GM12878 (cell line): ENCODE measurements around the gene COPS6. TPM values are rescaled to one million over a fixed set of nuclear protein-coding genes. Genes with fewer than 3 reads are reported as not detected.

ENCODE experiments used
- ATAC-seq: fragments of 200-7000 bp; cut with Tn5 transposase; 3 replicates; pipeline ENCODE4 v1.9.1; 2020; ENCODE audit warnings: mild to moderate bottlenecking, moderate library complexity
- BruUV-seq: library from RNA; stranded (reverse); fragments of 400-500 nt; replicated peaks from 2 replicates; lab custom pipeline; 2021; lab: Mats Ljungman, UMichigan
- CTCF ChIA-PET: fragments of 300-600 bp; sonication (Branson Sonifier 250); formaldehyde crosslinking; extraction: SDS; loops from one replicate; lab custom pipeline; 2021; ENCODE audit warnings: inconsistent platforms; lab: Yijun Ruan, JAX
- POLR2A ChIA-PET: fragments of 350-600 bp; formaldehyde crosslinking; extraction: SDS; loops from one replicate; lab custom pipeline; 2021; ENCODE audit warnings: inconsistent platforms; lab: Charles Lee
- RAD21 ChIA-PET: fragments of 300-600 bp; sonication (Branson Sonifier 250); formaldehyde crosslinking; loops from one replicate; lab custom pipeline; 2023; ENCODE audit warnings: antibody characterized with exemption; ENCODE audit not compliant: unreplicated experiment; lab: Charles Lee
- SMC1A ChIA-PET: fragments of 300-600 bp; sonication (Branson Sonifier 250); formaldehyde crosslinking; loops from one replicate; lab custom pipeline; 2023; ENCODE audit not compliant: unreplicated experiment, uncharacterized antibody; lab: Charles Lee
- DNase-seq: peaks from one replicate; pipeline ENCODE4 v3.0.0-alpha.2; 2011; ENCODE audit warnings: low read depth, low spot score
- FAIRE-seq: peaks from 3 replicates; lab custom pipeline; 2011; peaks lifted over from hg19 to GRCh38; lab: Jason Lieb, UNC
- H2AFZ ChIP-seq: 2 replicates; pipeline ENCODE4 v1.6.0; 2011; ENCODE audit warnings: low read depth, low read length, control low read depth; ENCODE audit not compliant: control insufficient read depth
- H3K27ac ChIP-seq: 2 replicates; pipeline ENCODE4 v1.5.1; 2011; ENCODE audit warnings: control low read depth; ENCODE audit not compliant: control insufficient read depth, insufficient read depth
- H3K27me3 ChIP-seq, 2 experiments: replicated peaks in 1 of 2; 2 replicates each; pipeline versions ENCODE4 v1.6.0 to v1.6.1; 2011; ENCODE audit warnings: low read length in 1 of 2; ENCODE audit not compliant: control insufficient read depth in 2 of 2, insufficient read depth in 2 of 2
- H3K36me3 ChIP-seq, 2 experiments: 2 replicates each; pipeline ENCODE4 v1.5.1; 2011; ENCODE audit warnings: low read length in 1 of 2; ENCODE audit not compliant: control insufficient read depth in 2 of 2, insufficient read depth in 2 of 2
- H3K4me1 ChIP-seq: 2 replicates; pipeline ENCODE4 v1.6.1; 2011; ENCODE audit warnings: mild to moderate bottlenecking, low read length, moderate library complexity, mixed read lengths; ENCODE audit not compliant: control insufficient read depth, insufficient read depth
- H3K4me2 ChIP-seq: 2 replicates; pipeline ENCODE4 v1.6.0; 2011; ENCODE audit warnings: control low read depth; ENCODE audit not compliant: control insufficient read depth, insufficient read depth
- H3K4me3 ChIP-seq: fragments of 200-600 bp; sonication (generic); 2 replicates; pipeline ENCODE4 v1.5.1; 2016
- H3K79me2 ChIP-seq: 2 replicates; pipeline ENCODE4 v1.6.0; 2011; ENCODE audit warnings: low read length; ENCODE audit not compliant: control insufficient read depth, insufficient read depth
- H3K9ac ChIP-seq: 2 replicates; pipeline ENCODE4 v1.8.0; 2011; ENCODE audit warnings: low read length, control low read depth, mixed read lengths; ENCODE audit not compliant: control insufficient read depth, insufficient read depth
- H3K9me3 ChIP-seq: replicated peaks from 3 replicates; pipeline ENCODE4 v1.5.1; 2011; ENCODE audit warnings: mild to moderate bottlenecking, low read length; ENCODE audit not compliant: control insufficient read depth, insufficient read depth
- H4K20me1 ChIP-seq: 2 replicates; pipeline ENCODE4 v1.6.0; 2011; ENCODE audit not compliant: control insufficient read depth, insufficient read depth
- DPF2 ChIP-seq: fragments of 450-650 bp; IDR thresholded peaks from 2 replicates; pipeline ENCODE4 v1.6.1; 2017; ENCODE audit warnings: mild to moderate bottlenecking
- HDAC6 ChIP-seq: fragments of 200-600 bp; sonication (generic); IDR thresholded peaks from one replicate; pipeline ENCODE4 v1.8.0; 2017; ENCODE audit warnings: antibody characterized with exemption; ENCODE audit not compliant: unreplicated experiment
- IRF4 ChIP-seq: IDR thresholded peaks from 2 replicates; pipeline ENCODE4 v1.6.1; 2011; ENCODE audit warnings: low read depth, low read length
- MEF2B ChIP-seq: fragments of 450-650 bp; IDR thresholded peaks from 2 replicates; pipeline ENCODE4 v1.6.1; 2018; ENCODE audit warnings: mild to moderate bottlenecking, moderate library complexity; ENCODE audit not compliant: partially characterized antibody, poor library complexity, severe bottlenecking
- NR2C2 ChIP-seq: IDR thresholded peaks from 2 replicates; pipeline ENCODE4 v1.6.1; 2011; ENCODE audit warnings: borderline replicate concordance, low read depth; ENCODE audit not compliant: control insufficient read depth, insufficient read length
- POU2F2 ChIP-seq: IDR thresholded peaks from 3 replicates; pipeline ENCODE4 v1.6.1; 2011; ENCODE audit warnings: low read depth, mild to moderate bottlenecking, low read length, borderline replicate concordance
- RELA ChIP-seq: fragments of 450-650 bp; IDR thresholded peaks from 2 replicates; pipeline ENCODE4 v1.8.0; 2014; ENCODE audit warnings: borderline replicate concordance; ENCODE audit not compliant: partially characterized antibody
- SIX5 ChIP-seq: IDR thresholded peaks from 2 replicates; pipeline ENCODE4 v1.6.1; 2011; ENCODE audit warnings: mild to moderate bottlenecking, low read depth, low read length, moderate library complexity; ENCODE audit not compliant: severe bottlenecking
- SMAD5 ChIP-seq: IDR thresholded peaks from 2 replicates; pipeline ENCODE4 v1.6.1; 2016; ENCODE audit warnings: antibody characterized with exemption, low read depth
- SREBF1 ChIP-seq: IDR thresholded peaks from 2 replicates; pipeline ENCODE4 v1.6.1; 2012; ENCODE audit warnings: mild to moderate bottlenecking, low read length
- WRNIP1 ChIP-seq: IDR thresholded peaks from 2 replicates; pipeline ENCODE4 v1.6.1; 2011; ENCODE audit warnings: low read depth, low read length, improper control_type of control experiment, borderline replicate concordance
- ZBTB40 ChIP-seq: fragments of 450-650 bp; IDR thresholded peaks from 2 replicates; pipeline ENCODE4 v1.6.1; 2016; ENCODE audit warnings: mild to moderate bottlenecking, moderate library complexity, borderline replicate concordance
- WGBS: methylation state at CpG from one replicate; pipeline ENCODE4 v1.1.6; 2016; ENCODE audit warnings: low lambda C conversion rate; ENCODE audit not compliant: insufficient replicate concordance, insufficient coverage; ENCODE audit errors: missing lambda C conversion rate; 5-methylcytosine and 5-hydroxymethylcytosine counted together
- in situ Hi-C: fragments of 300-500 bp; cut with MboI; formaldehyde crosslinking; loops from 9 replicates; pipeline ENCODE4 v1.14.3; 2018; ENCODE audit warnings: mixed read lengths
- intact Hi-C: fragments of 100-400 bp; cut with micrococcal nuclease; formaldehyde crosslinking; loops from one replicate; pipeline ENCODE4 v1.14.2; 2022; ENCODE audit not compliant: unreplicated experiment
- polyA plus RNA-seq, 11 experiments: library from polyadenylated mRNA; depleted of rRNA in 4 of 11; unstranded in 6 of 11; stranded (reverse) in 5 of 11; fragments of >200 nt; fragmentation: Nextera tagmentation in 4 of 11; fragmentation: Illumina TruSeq in 1 of 11; extraction: Ambion mirVana in 4 of 11; extraction: Trizol in 1 of 11; gene quantifications; 1 replicate in 1 of 11; 2 replicates in 10 of 11; pipeline versions ENCODE4 v1.2.1 to v1.2.3, GENCODE V29; 2011 to 2016; ENCODE audit warnings: inconsistent platforms in 2 of 11, missing spikeins in 2 of 11, low read depth in 1 of 11
- total RNA-seq, 4 experiments: library from RNA; depleted of rRNA in 3 of 4; stranded (reverse); fragments of >200 nt in 3 of 4; fragmentation: Illumina TruSeq in 1 of 4; extraction: Trizol in 1 of 4; gene quantifications; 2 replicates each; pipeline versions ENCODE4 v1.2.1 to v1.2.3, GENCODE V29; 2013 to 2021

The COPS6 gene
- total and polyA plus RNA-seq, 10 of the 15 experiments (the other 5 are each of a cell fraction or from before 2014, with no cell fraction given): 28.5 to 182 (median 81.5) TPM

GRCh38 chr7:100066953-100067352 is 21.8 kb upstream of the COPS6 start:
- TF ChIP-seq SMAD5 (no peak), DPF2 (no peak), SREBF1 (no peak), HDAC6 (no peak), RELA (no peak), NR2C2 (no peak), ZBTB40 (no peak), IRF4 (no peak), POU2F2 (no peak), SIX5 (no peak), MEF2B (no peak), WRNIP1 (no peak)
- TF ChIP-seq, all 136 proteins: peak for 0
- ChIA-PET RAD21 (no interaction called here), POLR2A (no interaction called here), SMC1A (no interaction called here), CTCF (interaction anchor here (0.8 kb wide), 1 partner anchor 52 kb away, joined by 3 read pairs; the partner anchor contains the start of gene ZKSCAN1)
- Histone ChIP-seq H3K4me1 (no peaks in the 10 kb centered on the region), H3K79me2 (no peaks in the 10 kb centered on the region), H2AFZ (no peak overlapping the region), H3K27me3 (no peaks in the 10 kb centered on the region), H3K36me3 (peaks cover 16 to 24% of the 10 kb centered on the region in 2 experiments), H3K4me2 (no peak overlapping the region), H3K27ac (no peak overlapping the region), H3K4me3 (no peak overlapping the region), H3K9ac (no peak overlapping the region), H4K20me1 (no peaks in the 10 kb centered on the region), H3K9me3 (peaks cover 17% of the 10 kb centered on the region; the same call in 2 of the 3 replicates)
- BruUV-seq: no TSS peak
- intact Hi-C loops: no loop called here
- over 99% methylated on average over 7 of the region's 7 CpGs for WGBS
- FAIRE-seq (no peak), ATAC-seq (no peak), DNase-seq (no peak)
- in situ Hi-C loops: no loop called here
